GM19372 (cell line): ENCODE results near the gene ATAD2B.

Experiments
- ATAC-seq: cut with Tn5 transposase; IDR thresholded peaks from one replicate; pipeline ENCODE4 v1.9.1; 2021; ENCODE audit warnings: mild to moderate bottlenecking, low read depth, moderate library complexity; ENCODE audit not compliant: unreplicated experiment

ATAD2B gene

DNA sequence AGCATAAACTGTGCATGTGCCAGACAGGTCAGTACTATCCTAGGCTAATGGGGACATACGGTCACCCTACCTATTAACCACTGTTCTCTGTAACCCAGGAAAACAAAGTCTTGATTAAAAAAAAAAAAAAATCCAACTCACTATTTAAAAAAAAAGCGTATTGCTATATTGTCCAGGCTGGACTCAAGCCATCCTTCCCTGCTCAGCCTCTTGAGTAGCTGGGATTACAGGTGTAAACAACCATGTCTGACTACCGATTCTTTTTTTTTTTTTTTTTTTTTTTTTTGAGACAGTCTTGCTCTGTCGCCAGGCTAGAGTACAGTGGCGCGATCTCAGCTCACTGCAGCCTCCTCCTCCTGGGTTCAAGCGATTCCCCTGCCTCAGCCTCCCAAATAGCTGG lies 11.6 kb downstream of the ATAD2B start:
- no peak for ATAC-seq

DNA sequence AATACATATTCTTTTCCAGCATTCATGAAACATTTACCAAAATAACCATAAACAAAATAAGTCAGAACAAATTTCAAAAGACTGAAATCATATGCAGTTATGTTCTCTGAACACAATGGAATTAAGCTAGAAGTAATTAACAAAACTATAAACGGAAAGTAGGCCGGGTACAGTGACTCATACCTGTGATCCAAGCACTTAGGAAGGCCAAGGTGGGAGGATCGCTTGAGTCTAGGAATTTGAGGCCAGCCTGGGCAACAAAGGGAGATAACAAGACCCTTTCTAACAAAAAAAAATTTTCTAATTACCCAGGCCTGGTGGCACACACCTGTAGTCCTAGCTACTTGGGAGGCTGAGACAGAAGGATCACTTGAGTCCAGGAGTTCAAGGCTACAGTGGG lies 14.9 kb downstream of the ATAD2B start:
- no peak for ATAC-seq

DNA sequence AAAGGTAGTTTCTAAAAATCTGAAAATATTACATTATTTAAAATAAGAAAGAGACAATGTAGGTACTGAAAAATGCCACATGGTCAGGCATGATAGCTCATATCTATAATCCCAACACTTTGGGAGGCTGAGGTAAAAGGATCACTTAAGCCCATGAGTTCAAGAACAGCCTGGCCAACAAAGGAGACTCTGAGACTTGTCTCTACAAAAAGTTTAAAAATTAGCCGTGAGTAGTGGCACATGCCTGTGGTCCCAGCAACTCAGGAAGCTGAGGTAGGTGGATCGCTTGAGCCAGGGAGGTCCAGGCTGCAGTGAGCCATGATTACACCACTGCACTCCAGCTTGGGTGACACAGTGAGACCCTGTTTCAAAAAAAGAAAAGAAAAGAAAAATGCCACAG lies 21.8 kb downstream of the ATAD2B start:
- no peak for ATAC-seq

DNA sequence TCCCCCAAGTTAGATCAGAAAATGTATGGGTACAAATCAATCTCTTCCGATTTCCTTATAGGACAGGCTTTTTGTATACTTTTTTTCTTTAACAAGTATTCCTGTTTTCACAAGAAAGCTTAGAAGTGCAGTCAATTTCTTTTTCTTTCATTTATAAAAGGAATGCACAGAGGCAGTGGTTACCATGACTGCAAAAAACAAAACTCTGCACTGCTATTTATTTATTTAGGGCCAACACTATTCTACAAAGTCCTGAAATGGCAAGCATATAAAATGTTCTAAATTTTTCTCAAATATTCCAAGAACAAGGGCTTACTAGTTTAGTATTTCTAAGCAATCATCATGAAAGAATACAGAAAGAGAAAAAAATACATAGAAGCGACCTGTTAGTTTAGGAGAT lies 22.2 kb downstream of the ATAD2B start:
- ATAC-seq: no peak

DNA sequence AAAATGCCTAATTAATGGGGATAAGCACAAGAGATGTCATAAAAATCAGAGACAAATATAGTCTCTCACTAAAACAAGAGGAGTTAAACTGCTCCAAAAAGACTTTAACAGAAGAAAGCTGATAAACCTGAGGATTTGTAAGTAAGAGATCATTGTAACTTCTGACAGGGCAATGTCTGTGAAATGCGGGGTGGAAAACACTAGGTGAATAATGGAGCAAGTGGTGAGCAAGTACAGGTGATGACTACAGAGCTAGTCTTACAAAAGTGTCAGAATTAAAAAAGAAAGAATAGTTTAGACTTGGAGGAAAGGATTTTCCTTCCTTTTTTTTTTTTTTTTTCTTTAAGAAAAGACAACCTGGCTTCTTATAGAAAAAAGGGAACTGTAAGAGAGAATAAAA lies 22.7 kb downstream of the ATAD2B start:
- ATAC-seq: no peak

DNA sequence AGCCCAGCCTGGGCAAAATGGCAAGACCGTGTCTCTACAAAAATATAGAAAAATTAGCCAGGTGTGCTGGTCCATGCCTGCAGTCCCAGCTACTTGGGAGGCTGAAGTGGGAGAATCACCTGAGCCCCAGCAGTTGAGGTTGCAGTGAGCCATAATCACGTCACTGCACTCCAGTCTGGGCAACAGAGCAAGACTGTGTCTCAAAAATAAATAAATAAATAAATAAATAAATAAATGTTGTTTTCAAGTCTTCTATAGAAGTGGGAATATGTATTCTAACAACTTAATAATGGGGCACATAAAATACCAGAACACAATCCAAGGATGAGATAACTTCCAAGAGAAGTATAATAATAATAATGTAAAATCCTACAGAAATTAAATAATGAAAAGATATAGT lies 23.9 kb downstream of the ATAD2B start:
- ATAC-seq: no peak

DNA sequence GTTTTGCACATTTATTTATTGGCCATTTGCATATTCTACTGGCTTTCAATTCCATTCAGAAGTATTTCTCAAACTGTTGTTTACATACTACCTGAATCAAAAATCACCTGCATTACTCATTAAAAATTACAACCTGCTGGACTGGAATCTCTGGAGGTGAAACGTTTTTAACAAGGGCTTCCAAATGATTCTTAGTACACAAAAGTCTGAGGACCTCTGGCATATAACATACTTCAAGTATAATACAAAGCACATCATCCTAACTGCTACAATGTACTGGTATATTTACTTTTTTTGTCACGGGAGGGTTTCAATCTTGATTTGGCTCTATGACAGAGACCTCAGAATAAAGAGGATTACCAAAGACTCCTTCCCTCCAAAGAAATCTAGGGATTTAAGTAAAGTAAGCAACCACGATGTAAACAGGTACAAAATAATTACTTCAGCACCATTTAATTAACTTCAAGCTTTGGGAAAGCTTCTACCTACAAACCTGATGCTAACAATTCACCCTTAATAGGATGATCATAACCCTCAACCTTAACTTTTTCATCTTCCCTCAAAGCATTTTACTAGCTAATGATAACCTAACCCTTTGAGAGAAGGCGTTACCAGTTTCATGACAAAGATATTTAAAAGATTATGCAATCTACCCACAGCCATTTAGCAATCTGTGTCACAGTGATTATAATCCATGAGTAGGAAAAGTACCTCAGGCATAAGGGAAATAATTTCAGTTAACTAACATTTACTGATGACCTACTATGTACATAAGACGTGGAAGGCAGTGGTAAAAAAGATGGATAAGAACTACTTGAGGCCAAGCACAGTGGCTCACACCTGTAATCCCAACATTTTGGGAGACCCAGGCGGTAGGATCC lies 24.7 kb downstream of the ATAD2B start:
- no peak for ATAC-seq

DNA sequence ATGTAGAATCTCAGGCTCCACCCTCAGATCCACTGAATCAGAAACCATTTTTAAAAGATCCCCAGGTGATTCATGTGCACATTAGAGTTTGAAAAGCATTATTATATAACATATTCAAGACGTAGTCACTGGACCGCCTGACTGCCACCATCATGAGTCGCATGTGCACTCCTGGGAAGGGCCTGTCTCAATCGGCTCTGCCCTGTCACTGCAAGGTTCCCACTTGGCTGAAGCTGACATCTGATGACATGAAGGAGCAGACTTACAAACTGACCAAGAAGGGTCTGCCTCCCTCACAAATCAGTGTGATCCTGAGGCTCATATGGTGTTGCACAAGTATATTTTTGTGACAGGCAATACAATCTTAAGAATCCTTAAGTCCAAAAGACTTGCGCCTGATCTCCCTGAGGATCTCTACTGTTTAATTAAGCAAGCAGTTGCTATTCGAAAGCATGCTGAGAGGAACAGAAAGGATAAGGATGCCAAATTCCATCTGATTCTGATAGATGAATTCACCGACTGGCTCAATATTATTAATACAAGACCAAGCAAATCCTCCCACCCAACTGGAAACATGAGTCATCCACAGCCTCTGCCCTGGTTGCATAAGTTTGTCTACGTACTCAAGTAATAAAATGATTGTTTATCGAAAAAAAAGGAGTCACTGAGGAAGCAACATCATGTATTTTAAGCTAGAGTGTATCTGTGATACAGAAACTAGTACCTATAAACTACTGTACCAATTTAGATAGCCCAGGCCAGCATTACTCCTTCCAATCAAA lies 26.2 kb downstream of the ATAD2B start:
- ATAC-seq: no peak

DNA sequence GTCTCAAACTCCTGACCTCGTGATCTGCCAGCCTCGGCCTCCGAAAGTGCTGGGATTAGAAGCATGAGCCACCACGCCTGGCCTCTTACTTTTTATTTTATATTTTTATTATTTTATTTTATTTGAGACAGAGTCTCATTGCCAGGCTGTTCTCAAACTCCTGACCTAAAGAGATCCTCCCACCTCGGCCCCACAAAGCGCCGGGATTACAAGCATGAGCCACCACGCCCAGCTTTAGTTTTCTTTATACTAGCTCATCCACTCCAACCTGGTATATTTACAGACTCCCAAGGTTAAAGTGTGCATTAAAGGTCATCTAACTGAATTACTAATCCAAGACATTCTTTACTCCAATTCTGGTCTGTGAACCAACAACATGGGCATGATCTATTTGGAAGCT lies 26.8 kb downstream of the ATAD2B start:
- no peak for ATAC-seq

DNA sequence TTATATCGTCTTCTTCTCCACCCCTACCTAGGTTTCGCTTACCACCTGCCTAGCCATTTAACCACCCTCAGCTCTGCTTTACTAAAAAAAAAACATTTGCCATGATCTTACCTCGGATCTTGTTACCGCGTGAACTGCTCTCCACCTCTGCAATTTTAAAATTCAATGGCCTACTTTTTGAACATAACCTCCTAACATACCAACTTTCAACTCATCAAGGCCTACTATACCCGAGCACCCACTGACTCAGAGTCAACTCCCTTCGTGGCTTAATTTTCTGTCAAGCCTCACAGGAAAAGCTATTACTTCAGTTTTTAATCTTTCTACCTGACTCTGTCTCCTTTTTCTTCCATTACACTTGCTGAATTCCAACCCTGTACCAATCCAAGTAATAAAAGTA lies 55.7 kb downstream of the ATAD2B start:
- no peak for ATAC-seq

DNA sequence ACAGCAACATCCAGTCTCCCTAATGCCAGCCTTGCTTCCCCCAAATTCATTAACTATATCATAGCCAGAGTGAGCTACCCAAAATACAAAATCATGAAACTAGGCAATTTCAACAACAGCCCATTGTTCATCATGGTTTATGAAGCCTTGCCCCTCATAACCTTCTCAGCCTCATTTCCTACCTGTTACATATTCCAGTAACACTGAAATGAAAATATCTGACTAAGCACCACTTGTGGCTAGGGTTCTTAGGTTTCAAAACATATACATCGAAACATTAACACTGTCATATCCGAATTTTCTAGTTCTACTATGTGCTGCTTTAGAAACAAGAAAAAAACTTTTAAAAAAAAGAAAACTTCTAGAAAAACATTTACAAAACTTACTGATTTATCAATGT lies 59.5 kb downstream of the ATAD2B start:
- no peak for ATAC-seq

DNA sequence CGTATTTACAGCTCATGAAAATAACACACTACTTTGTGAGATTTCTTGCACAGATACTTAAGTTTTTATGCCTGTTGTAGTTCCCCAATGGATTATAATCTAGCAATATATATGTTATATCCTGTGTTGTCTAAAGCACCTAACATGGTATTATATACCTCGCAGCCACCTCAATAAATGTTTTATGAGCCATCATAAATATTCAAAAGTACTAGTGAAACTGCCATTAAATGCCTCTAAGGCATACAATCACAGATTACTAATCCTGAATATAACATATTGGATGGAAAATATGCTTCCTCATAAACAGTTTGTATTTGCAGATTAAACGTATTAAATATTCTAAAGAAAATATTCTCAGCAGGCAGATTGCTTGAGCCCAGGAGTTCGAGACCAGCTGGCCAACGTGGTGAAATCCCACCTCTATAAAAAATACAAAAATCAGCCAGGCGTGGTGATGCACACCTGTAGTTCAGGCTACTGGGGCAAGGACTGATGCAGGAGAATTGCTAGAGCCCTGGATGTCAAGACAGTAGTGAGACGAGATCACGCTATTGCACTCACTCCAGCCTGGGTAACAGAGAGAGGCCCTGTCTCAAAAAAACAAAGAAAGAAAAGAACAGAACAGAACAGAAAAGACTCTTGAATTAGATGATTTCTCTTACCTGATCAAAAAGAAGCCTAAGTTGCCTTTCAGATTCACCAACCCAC lies 64.1 kb downstream of the ATAD2B start:
- ATAC-seq: no peak

DNA sequence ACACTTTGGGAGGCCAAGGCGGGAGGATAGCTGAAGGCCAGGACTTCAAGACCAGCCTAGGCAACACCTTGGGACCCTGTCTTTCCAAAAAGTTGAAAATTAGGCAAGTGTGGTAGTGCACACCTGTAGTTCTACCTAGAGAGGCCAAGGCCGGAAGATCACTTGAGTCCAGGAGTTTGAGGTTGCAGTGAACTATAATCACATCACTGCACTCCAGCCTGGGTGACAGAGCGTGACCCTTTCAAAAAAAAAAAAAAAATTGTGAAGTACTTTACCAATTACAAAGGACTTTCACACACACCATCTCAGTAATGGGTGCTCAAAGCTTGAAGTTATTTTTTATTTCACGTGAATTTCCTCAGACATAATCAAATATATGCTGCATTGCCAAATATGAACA lies 65.0 kb downstream of the ATAD2B start:
- ATAC-seq: no peak

DNA sequence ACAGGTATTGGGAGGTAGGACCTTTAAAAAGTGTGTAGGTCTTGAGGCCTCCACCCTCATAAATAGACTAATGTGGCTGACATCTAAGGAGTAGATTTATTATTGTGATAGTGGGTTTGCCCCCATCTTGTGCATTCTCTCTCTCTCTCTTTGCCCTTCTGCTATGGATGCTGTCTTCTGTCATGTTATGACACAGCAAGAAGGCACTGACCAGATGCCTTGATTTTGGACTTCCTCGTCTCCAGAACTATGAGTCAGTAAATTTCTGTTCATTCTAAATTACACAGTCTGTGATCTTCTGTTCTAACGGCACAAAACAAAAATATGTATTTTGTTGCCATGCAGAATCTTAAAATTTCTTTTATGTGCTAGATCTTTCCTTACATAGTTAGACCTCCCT lies 66.9 kb downstream of the ATAD2B start:
- ATAC-seq: no peak

DNA sequence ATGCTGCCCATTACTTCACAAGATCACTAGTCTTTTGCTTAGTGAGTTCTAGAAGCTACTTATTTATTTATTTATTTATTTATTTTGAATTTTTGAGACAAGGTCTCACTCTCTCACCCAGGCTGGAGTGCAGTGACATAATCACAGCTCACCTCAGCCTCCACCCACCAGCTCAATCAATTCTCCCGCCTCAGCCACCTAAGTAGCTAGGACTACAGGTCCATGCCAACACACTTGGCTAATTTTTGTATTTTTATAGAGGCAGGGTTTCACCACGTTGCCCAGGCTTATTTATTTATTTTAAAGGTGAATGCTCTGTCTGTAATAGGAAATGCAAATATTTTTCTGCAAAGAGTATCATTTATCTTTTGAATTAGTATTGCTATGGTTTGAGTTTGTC lies 67.7 kb downstream of the ATAD2B start:
- no peak for ATAC-seq

DNA sequence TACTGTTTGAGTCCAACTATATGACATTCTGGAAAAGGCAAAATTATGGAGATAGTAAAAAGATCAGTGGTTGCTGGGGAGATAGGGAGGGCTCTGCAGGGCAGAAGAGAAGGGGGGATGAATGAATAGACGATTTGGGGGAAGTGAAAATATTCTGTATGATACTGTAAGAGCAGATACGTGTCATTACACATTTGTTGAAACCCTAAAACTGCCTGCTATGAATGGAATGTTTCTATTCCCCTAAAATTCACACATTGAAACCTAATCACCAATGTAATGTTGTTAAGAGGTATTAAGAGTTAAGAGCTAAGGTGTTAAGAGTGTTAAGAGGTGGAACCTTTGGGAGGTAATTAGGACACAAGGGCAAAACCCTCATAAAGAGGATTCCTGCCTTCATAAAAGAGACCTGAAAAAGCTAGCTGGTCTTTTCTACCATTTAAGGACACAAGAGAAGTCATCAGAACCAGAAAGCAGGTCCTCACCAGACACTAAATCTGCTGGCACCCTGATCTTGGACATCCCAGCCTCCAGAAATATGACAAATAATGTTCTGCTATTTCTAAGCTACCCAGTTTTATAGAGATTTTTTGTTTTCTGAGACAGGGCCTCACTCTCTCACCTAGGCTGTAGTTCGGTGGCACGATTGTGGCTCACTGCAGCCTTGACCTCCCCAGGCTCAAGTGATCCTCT lies 76.2 kb downstream of the ATAD2B start:
- peak; percentile 71 for ATAC-seq

DNA sequence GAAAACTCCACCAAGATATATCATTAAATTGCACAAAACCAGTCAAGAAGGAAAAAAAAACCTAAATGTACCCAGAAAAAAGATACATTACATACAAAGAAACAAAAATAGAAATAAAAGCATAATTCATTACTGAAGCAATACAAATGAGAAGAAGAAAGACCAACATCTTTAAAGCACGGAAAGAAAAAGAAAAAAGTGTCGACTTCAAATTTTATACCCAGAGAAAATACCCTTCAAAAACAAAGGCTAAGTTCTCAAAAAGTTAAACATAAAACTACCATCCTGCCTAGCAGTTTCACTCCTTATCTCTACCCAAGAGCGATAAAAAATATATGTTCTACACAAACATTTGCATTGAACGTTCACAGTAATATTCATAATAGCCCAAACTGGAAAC lies 82.0 kb downstream of the ATAD2B start:
- ATAC-seq: no peak

DNA sequence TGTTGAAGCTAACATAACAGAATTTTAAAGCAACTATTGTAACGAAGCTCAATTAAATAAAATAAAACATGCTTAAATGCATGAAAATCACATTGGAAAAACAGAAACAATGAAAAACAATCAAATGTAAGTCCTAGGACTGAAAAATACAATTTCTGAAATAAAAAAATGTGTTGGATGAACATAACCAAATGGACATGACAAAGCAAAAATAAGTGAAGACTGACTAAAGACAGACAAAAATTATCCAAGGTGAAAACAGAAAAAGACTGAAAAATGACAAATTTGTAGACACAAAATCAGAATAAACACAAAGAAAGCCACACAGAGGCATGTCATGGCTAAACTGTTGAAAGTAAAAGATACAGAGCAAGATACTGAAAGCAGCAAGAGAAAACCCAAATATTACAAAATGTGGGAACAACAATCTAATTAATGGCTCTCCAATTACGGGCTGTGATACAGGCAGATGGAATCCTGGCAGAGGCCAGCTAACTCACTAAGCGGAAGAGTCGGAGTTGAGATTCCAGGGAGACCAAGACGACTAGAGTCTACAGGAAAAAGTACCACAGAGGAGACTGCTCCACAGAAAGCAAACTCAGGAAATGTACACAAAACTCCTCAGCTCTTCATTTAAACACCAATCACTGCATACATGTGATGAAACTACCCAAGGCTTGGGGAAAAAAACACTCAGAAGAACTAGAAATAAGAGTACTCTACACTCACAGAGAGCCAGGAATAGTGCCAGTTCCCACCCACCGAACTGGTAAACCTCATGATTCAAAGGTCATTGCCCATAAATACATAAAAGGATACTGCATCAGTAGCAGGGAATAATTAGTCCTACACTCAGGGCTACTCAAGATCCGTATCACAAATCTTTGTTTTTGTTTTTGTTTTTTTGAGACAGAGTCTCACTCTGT lies 83.6 kb downstream of the ATAD2B start:
- ATAC-seq: no peak

DNA sequence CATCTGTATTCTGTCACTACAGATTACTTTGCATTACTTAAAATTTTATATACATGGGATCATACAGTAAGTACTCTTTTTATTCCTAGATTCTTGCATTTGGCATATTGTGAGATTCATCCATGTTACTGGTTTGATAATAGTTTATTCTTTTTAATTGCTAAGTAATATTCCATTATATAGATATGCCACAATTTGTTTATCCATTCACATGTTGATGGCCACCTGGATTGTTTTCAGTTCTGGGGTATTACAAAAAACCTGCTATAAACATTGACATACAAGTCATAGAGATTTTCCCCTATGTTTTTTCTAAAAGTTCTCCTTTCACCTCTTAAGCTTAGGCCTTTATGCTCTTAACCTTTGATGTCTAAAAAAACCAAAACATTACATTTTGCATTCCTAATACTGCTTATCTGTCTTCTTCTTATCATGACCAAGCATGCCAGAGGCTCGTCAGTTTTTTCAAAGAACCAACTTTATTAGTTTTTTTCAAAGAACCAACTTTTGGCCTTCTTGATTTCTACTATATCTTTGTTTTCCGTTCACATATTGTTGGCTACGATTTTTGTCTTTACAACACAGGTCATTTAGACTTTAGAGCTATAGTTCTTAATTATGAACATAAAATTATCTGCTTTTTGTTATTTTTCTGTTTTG lies 86.9 kb downstream of the ATAD2B start:
- no peak for ATAC-seq
